Measurements from ENCODE around the gene LASP1NB.

Gene LASP1NB

GRCh38 chr17:38925263-38925995 lies at the start of gene LASP1NB:
TSS of gene LASP1NB (plus strand) at chr17:38925614.
- no peak for TF ChIP-seq SIN3A (IDR thresholded peaks at IDR 0.05; ENCODE audit: borderline replicate concordance, insufficient read depth, low read length)
- TF ChIP-seq FOXP2 (optimal IDR thresholded peaks at IDR 0.05; ENCODE audit: borderline replicate concordance, extremely low read depth, extremely low read length, insufficient read depth) = no peak
- no peak for TF ChIP-seq POLR2AphosphoS5 (IDR thresholded peaks at IDR 0.05; ENCODE audit: low read depth, low read length)
- TF ChIP-seq, protein P1, sequence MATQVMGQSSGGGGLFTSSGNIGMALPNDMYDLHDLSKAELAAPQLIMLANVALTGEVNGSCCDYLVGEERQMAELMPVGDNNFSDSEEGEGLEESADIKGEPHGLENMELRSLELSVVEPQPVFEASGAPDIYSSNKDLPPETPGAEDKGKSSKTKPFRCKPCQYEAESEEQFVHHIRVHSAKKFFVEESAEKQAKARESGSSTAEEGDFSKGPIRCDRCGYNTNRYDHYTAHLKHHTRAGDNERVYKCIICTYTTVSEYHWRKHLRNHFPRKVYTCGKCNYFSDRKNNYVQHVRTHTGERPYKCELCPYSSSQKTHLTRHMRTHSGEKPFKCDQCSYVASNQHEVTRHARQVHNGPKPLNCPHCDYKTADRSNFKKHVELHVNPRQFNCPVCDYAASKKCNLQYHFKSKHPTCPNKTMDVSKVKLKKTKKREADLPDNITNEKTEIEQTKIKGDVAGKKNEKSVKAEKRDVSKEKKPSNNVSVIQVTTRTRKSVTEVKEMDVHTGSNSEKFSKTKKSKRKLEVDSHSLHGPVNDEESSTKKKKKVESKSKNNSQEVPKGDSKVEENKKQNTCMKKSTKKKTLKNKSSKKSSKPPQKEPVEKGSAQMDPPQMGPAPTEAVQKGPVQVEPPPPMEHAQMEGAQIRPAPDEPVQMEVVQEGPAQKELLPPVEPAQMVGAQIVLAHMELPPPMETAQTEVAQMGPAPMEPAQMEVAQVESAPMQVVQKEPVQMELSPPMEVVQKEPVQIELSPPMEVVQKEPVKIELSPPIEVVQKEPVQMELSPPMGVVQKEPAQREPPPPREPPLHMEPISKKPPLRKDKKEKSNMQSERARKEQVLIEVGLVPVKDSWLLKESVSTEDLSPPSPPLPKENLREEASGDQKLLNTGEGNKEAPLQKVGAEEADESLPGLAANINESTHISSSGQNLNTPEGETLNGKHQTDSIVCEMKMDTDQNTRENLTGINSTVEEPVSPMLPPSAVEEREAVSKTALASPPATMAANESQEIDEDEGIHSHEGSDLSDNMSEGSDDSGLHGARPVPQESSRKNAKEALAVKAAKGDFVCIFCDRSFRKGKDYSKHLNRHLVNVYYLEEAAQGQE (IDR thresholded peaks at IDR 0.05; ENCODE audit: insufficient read depth in 1 of 2, low read depth in 2 of 2, low read length in 2 of 2) = no peak
- no peak for TF ChIP-seq TAF1 (IDR thresholded peaks at IDR 0.05; ENCODE audit: borderline replicate concordance, insufficient read depth, low read length)

DNA sequence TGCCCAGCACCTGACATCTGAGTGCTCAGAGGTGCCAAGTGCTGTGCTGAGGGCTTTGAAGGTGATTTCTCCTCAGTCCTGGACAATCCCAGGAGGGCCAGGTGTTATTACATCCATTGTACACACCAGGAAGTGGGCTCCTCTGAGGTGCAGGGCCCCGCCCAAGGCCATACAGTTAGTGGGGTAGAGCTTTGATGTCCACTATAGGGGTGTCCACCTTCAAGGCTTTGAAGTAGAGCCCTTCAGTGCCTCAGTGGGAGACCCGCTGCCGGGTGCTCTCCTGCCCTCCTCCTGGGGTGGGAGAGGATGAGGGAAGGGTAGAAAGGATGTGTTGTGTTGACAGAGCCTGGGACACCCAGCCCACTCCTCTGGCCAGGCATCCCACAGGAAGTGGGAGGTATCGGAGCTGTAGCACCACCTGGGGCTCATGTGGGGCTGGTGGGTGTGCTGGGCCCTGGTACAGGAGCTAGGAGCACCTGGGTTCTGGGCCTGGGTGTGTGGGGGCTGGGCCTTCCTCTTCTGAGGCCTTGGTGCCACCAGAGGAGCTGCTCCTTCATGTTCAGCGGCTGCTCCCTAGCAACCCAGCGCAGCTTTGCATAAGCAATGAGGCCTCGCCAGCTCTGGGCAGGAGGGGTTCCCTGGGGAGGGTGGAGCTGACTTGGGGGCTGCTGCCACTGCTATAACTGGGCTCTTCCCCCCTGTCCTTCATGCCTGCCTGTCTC lies 48.1 kb upstream of the LASP1NB start:
- TF ChIP-seq POLR2AphosphoS5 (IDR thresholded peaks at IDR 0.05; ENCODE audit: low read depth, low read length) (no peak), FOXP2 (optimal IDR thresholded peaks at IDR 0.05; ENCODE audit: borderline replicate concordance, extremely low read depth, extremely low read length, insufficient read depth) (no peak), TAF1 (IDR thresholded peaks at IDR 0.05; ENCODE audit: borderline replicate concordance, insufficient read depth, low read length) (no peak), SIN3A (IDR thresholded peaks at IDR 0.05; ENCODE audit: borderline replicate concordance, insufficient read depth, low read length) (no peak)
- TF ChIP-seq, protein P1 (IDR thresholded peaks at IDR 0.05; ENCODE audit: insufficient read depth in 1 of 2, low read depth in 2 of 2, low read length in 2 of 2) = no peak

GRCh38 chr17:38879878-38880665 lies 45.3 kb upstream of the LASP1NB start:
- TF ChIP-seq FOXP2 (optimal IDR thresholded peaks at IDR 0.05; ENCODE audit: borderline replicate concordance, extremely low read depth, extremely low read length, insufficient read depth) (no peak), SIN3A (IDR thresholded peaks at IDR 0.05; ENCODE audit: borderline replicate concordance, insufficient read depth, low read length) (peak; percentile 30; the same call in 1 of the 2 replicates), TAF1 (IDR thresholded peaks at IDR 0.05; ENCODE audit: borderline replicate concordance, insufficient read depth, low read length) (no peak)
- TF ChIP-seq, protein P1 (IDR thresholded peaks at IDR 0.05; ENCODE audit: insufficient read depth in 1 of 2, low read depth in 2 of 2, low read length in 2 of 2) = peak in 1 of 2 experiments; percentile 9; a peak in 1 of 4 replicates

DNA sequence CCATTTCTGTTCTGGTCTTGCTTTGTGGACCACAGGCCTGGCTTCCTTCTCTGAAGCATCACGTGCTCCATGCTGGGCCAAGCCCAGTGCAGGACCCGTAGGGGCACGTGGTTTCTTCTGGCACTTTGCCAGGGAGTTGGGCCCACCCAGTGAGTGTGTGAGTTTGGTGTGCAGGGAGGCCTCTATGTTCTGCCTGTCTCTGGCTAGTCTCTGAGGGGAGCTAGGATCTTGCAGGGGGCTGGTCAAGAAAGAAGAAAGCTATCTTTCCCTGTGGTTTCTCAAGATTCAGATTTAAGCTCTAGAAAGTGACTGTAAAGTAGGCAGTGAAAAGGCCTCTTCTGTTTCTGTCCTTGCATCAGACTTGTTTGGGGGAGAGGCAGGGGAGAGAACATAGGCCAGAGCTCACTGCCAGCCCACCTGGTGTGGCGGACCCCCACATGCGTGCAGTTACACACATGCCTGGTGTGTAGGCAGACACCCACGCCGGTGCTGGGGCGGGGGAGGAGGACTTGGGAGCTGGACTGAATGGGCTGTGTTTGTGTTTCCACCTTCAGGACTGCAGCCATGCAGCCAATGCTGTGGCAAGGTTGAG lies 43.7 kb upstream of the LASP1NB start:
- TF ChIP-seq TAF1 (IDR thresholded peaks at IDR 0.05; ENCODE audit: borderline replicate concordance, insufficient read depth, low read length) = no peak
- no peak for TF ChIP-seq FOXP2 (optimal IDR thresholded peaks at IDR 0.05; ENCODE audit: borderline replicate concordance, extremely low read depth, extremely low read length, insufficient read depth)
- 0 out of 2 replicates have a peak, but pooled peaks have one; percentile 42 for TF ChIP-seq SIN3A (IDR thresholded peaks at IDR 0.05; ENCODE audit: borderline replicate concordance, insufficient read depth, low read length)
- TF ChIP-seq POLR2AphosphoS5 (IDR thresholded peaks at IDR 0.05; ENCODE audit: low read depth, low read length) = no peak
- TF ChIP-seq, protein P1 (IDR thresholded peaks at IDR 0.05; ENCODE audit: insufficient read depth in 1 of 2, low read depth in 2 of 2, low read length in 2 of 2) = 0 out of 4 replicates have a peak, but pooled peaks of 1 of the 2 experiments have one; percentile 6

Measured in PFSK-1 (cell line).